ENCODE data around the gene PSMB3. TPM values are rescaled to one million over a fixed set of nuclear protein-coding genes. Genes with fewer than 3 reads are reported as not detected.

PSMB3 gene
- total and polyA plus RNA-seq, 3 donors from 2014 or later = 111 to 144 (median 113) TPM

GRCh38 chr17:38710985-38711384, 41.6 kb upstream of the PSMB3 start:
- Histone ChIP-seq H3K27me3 (no peaks in the 10 kb centered on the region), H3K4me1 (peaks cover 14% of the 10 kb centered on the region), H3K4me3 (no peak overlapping the region), H3K36me3 (ENCODE audit: low read depth, missing control alignments) (no peaks in the 10 kb centered on the region), H3K27ac (no peak overlapping the region), H3K9me3 (no peaks in the 10 kb centered on the region)
- no peak for DNase-seq
- 83 to 86% methylated on average over 5 of the region's 5 CpGs for WGBS, 2 donors
- TF ChIP-seq CTCF (IDR thresholded peaks at IDR 0.05) (no peak), POLR2A (IDR thresholded peaks at IDR 0.05) (no peak)
- intact Hi-C loops (cut with DNase I; ENCODE audit: low total_unique reads) = no loop called here

GRCh38 chr17:38711792-38712571, 40.6 kb upstream of the PSMB3 start:
- Histone ChIP-seq H3K36me3 (ENCODE audit: low read depth, missing control alignments) (no peaks in the 10 kb centered on the region), H3K4me1 (peaks cover 9% of the 10 kb centered on the region), H3K9me3 (no peaks in the 10 kb centered on the region), H3K27ac (no peak overlapping the region), H3K27me3 (no peaks in the 10 kb centered on the region), H3K4me3 (no peak overlapping the region)
- DNase-seq = no peak
- intact Hi-C loops (cut with DNase I; ENCODE audit: low total_unique reads) = no loop called here
- no peak for TF ChIP-seq CTCF (IDR thresholded peaks at IDR 0.05)
- no peak for TF ChIP-seq POLR2A (IDR thresholded peaks at IDR 0.05)
- 65 to 71% methylated on average over 13 to 26 of the region's 26 CpGs for WGBS, 2 donors

GRCh38 chr17:38712593-38712992, 39.9 kb upstream of the PSMB3 start:
- WGBS, 2 donors = 90 to 97% methylated on average over 9 to 10 of the region's 10 CpGs
- H3K4me3 ChIP-seq = no peak overlapping the region
- no peaks in the 10 kb centered on the region for H3K36me3 ChIP-seq (ENCODE audit: low read depth, missing control alignments)
- H3K27ac ChIP-seq = no peak overlapping the region
- TF ChIP-seq POLR2A (IDR thresholded peaks at IDR 0.05) = no peak
- no peak for TF ChIP-seq CTCF (IDR thresholded peaks at IDR 0.05)
- no peaks in the 10 kb centered on the region for H3K9me3 ChIP-seq
- peaks cover 3% of the 10 kb centered on the region for H3K4me1 ChIP-seq
- no peak for DNase-seq
- H3K27me3 ChIP-seq = no peaks in the 10 kb centered on the region
- intact Hi-C loops (cut with DNase I; ENCODE audit: low total_unique reads) = no loop called here

- intact Hi-C loops (cut with DNase I; ENCODE audit: low total_unique reads) = no loop called here
- H3K9me3 ChIP-seq = no peaks in the 10 kb centered on the region
- no peaks in the 10 kb centered on the region for H3K27me3 ChIP-seq
- H3K4me1 ChIP-seq = no peaks in the 10 kb centered on the region
- DNase-seq = no peak
- TF ChIP-seq POLR2A (IDR thresholded peaks at IDR 0.05) (no peak), CTCF (IDR thresholded peaks at IDR 0.05) (no peak)
- no peak overlapping the region for H3K27ac ChIP-seq
- H3K4me3 ChIP-seq = no peak overlapping the region
- 61 to 71% methylated on average over 11 of the region's 11 CpGs for WGBS, 2 donors
- no peaks in the 10 kb centered on the region for H3K36me3 ChIP-seq (ENCODE audit: low read depth, missing control alignments)
Observed at GRCh38 chr17:38713456-38714075, 39.0 kb upstream of the PSMB3 start.
